Epidermal melanocyte (primary cell): Measurements from ENCODE around the gene LEMD2.

Experiments used
- DNase-seq: peaks from one replicate; pipeline ENCODE4 v3.0.0; 2011; ENCODE audit warnings: low spot score; ENCODE audit not compliant: insufficient read length

The LEMD2 gene

GRCh38 chr6:33740204-33740608 lies 48.7 kb downstream of the LEMD2 start:
- DNase-seq = no peak

GRCh38 chr6:33739571-33739970 lies 49.4 kb downstream of the LEMD2 start:
- no peak for DNase-seq

- DNase-seq = no peak
These were observed 50.1 kb downstream of the LEMD2 start for GRCh38 chr6:33738879-33739278.

- DNase-seq = no peak
These were observed 50.8 kb downstream of the LEMD2 start for GRCh38 chr6:33738153-33738552.

GRCh38 chr6:33737267-33738026 lies 51.5 kb downstream of the LEMD2 start:
- no peak for DNase-seq

GRCh38 chr6:33735216-33735615 lies 53.7 kb downstream of the LEMD2 start:
- no peak for DNase-seq

- no peak for DNase-seq
These were observed 55.3 kb downstream of the LEMD2 start for GRCh38 chr6:33733709-33734007.

GRCh38 chr6:33732817-33733708 lies 55.9 kb downstream of the LEMD2 start:
- no peak for DNase-seq

- DNase-seq = no peak
These were observed 56.5 kb downstream of the LEMD2 start for GRCh38 chr6:33732385-33732784.

GRCh38 chr6:33731751-33732282 lies 57.1 kb downstream of the LEMD2 start:
- no peak for DNase-seq

- no peak for DNase-seq
These were observed 57.9 kb downstream of the LEMD2 start for GRCh38 chr6:33731035-33731434.

- DNase-seq = no peak
These were observed 58.3 kb downstream of the LEMD2 start for GRCh38 chr6:33730611-33731010.

- DNase-seq = no peak
These were observed 59.9 kb downstream of the LEMD2 start for GRCh38 chr6:33729059-33729458.

- DNase-seq = no peak
These were observed 60.5 kb downstream of the LEMD2 start for GRCh38 chr6:33728438-33728837.

- no peak for DNase-seq
These were observed 61.0 kb downstream of the LEMD2 start for GRCh38 chr6:33727932-33728331.

- no peak for DNase-seq
These were observed 61.8 kb downstream of the LEMD2 start for GRCh38 chr6:33727126-33727525.

- no peak for DNase-seq
These were observed 62.2 kb downstream of the LEMD2 start for GRCh38 chr6:33726696-33727095.

- DNase-seq = no peak
These were observed 62.8 kb downstream of the LEMD2 start for GRCh38 chr6:33725891-33726673.

- no peak for DNase-seq
These were observed 63.7 kb downstream of the LEMD2 start for GRCh38 chr6:33725222-33725621.

GRCh38 chr6:33724102-33725023 lies 64.6 kb downstream of the LEMD2 start:
- no peak for DNase-seq
